ENCODE data around the gene ASIC2.

The ASIC2 gene

GRCh38 chr17:33302394-33302793 is 9.3 kb upstream of the ASIC2 start:
- DNase-seq (ENCODE audit: low read depth in 1 of 2, low spot score in 1 of 2): peak; percentile 35 to 56
- no peak for TF ChIP-seq JUND (IDR thresholded peaks at IDR 0.05; ENCODE audit: low read depth)
- in situ Hi-C loops (cut with HindIII; ENCODE audit: low pct_unique_long_range_greater_than_20kb, low sequenced_read_pairs): no loop called here

GRCh38 chr17:33300241-33300640 is 7.1 kb upstream of the ASIC2 start:
- TF ChIP-seq JUND (IDR thresholded peaks at IDR 0.05; ENCODE audit: low read depth): no peak
- in situ Hi-C loops (cut with HindIII; ENCODE audit: low pct_unique_long_range_greater_than_20kb, low sequenced_read_pairs): no loop called here
- no peak for DNase-seq (ENCODE audit: low read depth in 1 of 2, low spot score in 1 of 2)

GRCh38 chr17:33299115-33299514 is 6.0 kb upstream of the ASIC2 start:
- no peak for TF ChIP-seq JUND (IDR thresholded peaks at IDR 0.05; ENCODE audit: low read depth)
- DNase-seq (ENCODE audit: low read depth in 1 of 2, low spot score in 1 of 2): no peak
- in situ Hi-C loops (cut with HindIII; ENCODE audit: low pct_unique_long_range_greater_than_20kb, low sequenced_read_pairs): no loop called here

GRCh38 chr17:33297643-33298042 is 4.5 kb upstream of the ASIC2 start:
- in situ Hi-C loops (cut with HindIII; ENCODE audit: low pct_unique_long_range_greater_than_20kb, low sequenced_read_pairs): no loop called here
- no peak for DNase-seq (ENCODE audit: low read depth in 1 of 2, low spot score in 1 of 2)
- no peak for TF ChIP-seq JUND (IDR thresholded peaks at IDR 0.05; ENCODE audit: low read depth)

GRCh38 chr17:33294994-33295393 is 1.9 kb upstream of the ASIC2 start:
- in situ Hi-C loops (cut with HindIII; ENCODE audit: low pct_unique_long_range_greater_than_20kb, low sequenced_read_pairs): no loop called here
- TF ChIP-seq JUND (IDR thresholded peaks at IDR 0.05; ENCODE audit: low read depth): no peak
- DNase-seq (ENCODE audit: low read depth in 1 of 2, low spot score in 1 of 2): no peak

- no peak for TF ChIP-seq JUND (IDR thresholded peaks at IDR 0.05; ENCODE audit: low read depth)
- DNase-seq (ENCODE audit: low read depth in 1 of 2, low spot score in 1 of 2): no peak
- in situ Hi-C loops (cut with HindIII; ENCODE audit: low pct_unique_long_range_greater_than_20kb, low sequenced_read_pairs): no loop called here
These were observed 704 bp downstream of the ASIC2 start for GRCh38 chr17:33292201-33292980.

- no peak for DNase-seq (ENCODE audit: low read depth in 1 of 2, low spot score in 1 of 2)
- TF ChIP-seq JUND (IDR thresholded peaks at IDR 0.05; ENCODE audit: low read depth): no peak
- in situ Hi-C loops (cut with HindIII; ENCODE audit: low pct_unique_long_range_greater_than_20kb, low sequenced_read_pairs): no loop called here
These were observed 1.6 kb downstream of the ASIC2 start for GRCh38 chr17:33291248-33292200.

- in situ Hi-C loops (cut with HindIII; ENCODE audit: low pct_unique_long_range_greater_than_20kb, low sequenced_read_pairs): no loop called here
- DNase-seq (ENCODE audit: low read depth in 1 of 2, low spot score in 1 of 2): no peak
- TF ChIP-seq JUND (IDR thresholded peaks at IDR 0.05; ENCODE audit: low read depth): no peak
These were observed 2.8 kb downstream of the ASIC2 start for GRCh38 chr17:33290253-33290652.

GRCh38 chr17:33288954-33289353 is 4.1 kb downstream of the ASIC2 start:
- in situ Hi-C loops (cut with HindIII; ENCODE audit: low pct_unique_long_range_greater_than_20kb, low sequenced_read_pairs): no loop called here
- no peak for TF ChIP-seq JUND (IDR thresholded peaks at IDR 0.05; ENCODE audit: low read depth)
- DNase-seq (ENCODE audit: low read depth in 1 of 2, low spot score in 1 of 2): peak in 1 of 2 experiments; percentile 7

GRCh38 chr17:33287096-33287725 is 5.9 kb downstream of the ASIC2 start:
- TF ChIP-seq JUND (IDR thresholded peaks at IDR 0.05; ENCODE audit: low read depth): no peak
- no peak for DNase-seq (ENCODE audit: low read depth in 1 of 2, low spot score in 1 of 2)
- in situ Hi-C loops (cut with HindIII; ENCODE audit: low pct_unique_long_range_greater_than_20kb, low sequenced_read_pairs): no loop called here

GRCh38 chr17:33285413-33285812 is 7.7 kb downstream of the ASIC2 start:
- DNase-seq (ENCODE audit: low read depth in 1 of 2, low spot score in 1 of 2): no peak
- in situ Hi-C loops (cut with HindIII; ENCODE audit: low pct_unique_long_range_greater_than_20kb, low sequenced_read_pairs): no loop called here
- TF ChIP-seq JUND (IDR thresholded peaks at IDR 0.05; ENCODE audit: low read depth): no peak

GRCh38 chr17:33284022-33284421 is 9.1 kb downstream of the ASIC2 start:
- in situ Hi-C loops (cut with HindIII; ENCODE audit: low pct_unique_long_range_greater_than_20kb, low sequenced_read_pairs): no loop called here
- peak; percentile 54 to 64 for DNase-seq (ENCODE audit: low read depth in 1 of 2, low spot score in 1 of 2)
- peak; percentile 92 for TF ChIP-seq JUND (IDR thresholded peaks at IDR 0.05; ENCODE audit: low read depth)
